Epithelial cell of proximal tubule (primary cell): ENCODE results near the gene IMMP2L. TPM values are rescaled to one million over a fixed set of nuclear protein-coding genes. Genes with fewer than 3 reads are reported as not detected.

Experiments
- DNase-seq: peaks from one replicate; pipeline ENCODE4 v3.0.0-alpha.2; 2011; ENCODE audit warnings: low read depth
- H3K4me3 ChIP-seq: 2 replicates; pipeline ENCODE4 v1.5.1; 2011; ENCODE audit warnings: low read depth, mild to moderate bottlenecking, low read length
- CTCF ChIP-seq: conservative IDR thresholded peaks from 2 replicates; pipeline ENCODE4 v1.5.1; 2012; ENCODE audit warnings: low read depth, mild to moderate bottlenecking, low read length
- total RNA-seq: library from RNA; depleted of rRNA; stranded (reverse); fragments of >200 nt; gene quantifications from 2 replicates; pipeline ENCODE4 v1.2.3, GENCODE V29; 2015

The IMMP2L gene
- total RNA-seq, 1 donor from 2014 or later: 8.4 TPM

DNA sequence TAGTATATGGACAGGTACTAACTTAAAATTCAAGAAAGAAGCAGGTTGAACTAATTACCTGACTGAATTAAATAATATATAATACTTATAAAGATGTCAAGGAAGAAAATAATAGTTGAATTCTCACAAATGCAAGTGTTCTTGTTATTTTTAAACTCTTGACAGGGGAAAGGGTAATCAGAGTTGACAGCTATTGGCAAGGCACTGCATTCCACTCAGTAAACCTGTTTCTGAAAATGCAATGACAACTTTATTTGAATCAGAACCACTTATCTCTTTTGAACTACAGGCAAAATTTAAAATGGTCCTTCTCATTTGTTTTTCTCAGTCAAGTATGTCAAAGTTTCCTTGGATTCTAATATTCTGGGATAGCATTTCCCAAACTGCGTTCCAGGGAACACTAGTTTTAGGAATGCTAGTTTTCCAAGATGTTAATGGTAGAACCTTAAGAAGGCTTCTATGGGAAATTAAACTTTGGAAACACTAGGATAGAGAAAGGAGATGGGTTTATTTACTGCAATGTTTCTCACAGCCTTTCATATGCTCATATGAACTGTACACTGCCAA, 575.1 kb downstream of the IMMP2L start:
- no peak for TF ChIP-seq CTCF
- DNase-seq: no peak
- no peak overlapping the region for H3K4me3 ChIP-seq

- no peak for TF ChIP-seq CTCF
- DNase-seq: no peak
- H3K4me3 ChIP-seq: no peak overlapping the region
Observed at GRCh38 chr7:110983822-110984456, 578.4 kb downstream of the IMMP2L start.

GRCh38 chr7:110977127-110977737, 585.1 kb downstream of the IMMP2L start:
- no peak overlapping the region for H3K4me3 ChIP-seq
- DNase-seq: no peak
- no peak for TF ChIP-seq CTCF

GRCh38 chr7:110975486-110975885, 586.8 kb downstream of the IMMP2L start:
- no peak for TF ChIP-seq CTCF
- H3K4me3 ChIP-seq: no peak overlapping the region
- no peak for DNase-seq

DNA sequence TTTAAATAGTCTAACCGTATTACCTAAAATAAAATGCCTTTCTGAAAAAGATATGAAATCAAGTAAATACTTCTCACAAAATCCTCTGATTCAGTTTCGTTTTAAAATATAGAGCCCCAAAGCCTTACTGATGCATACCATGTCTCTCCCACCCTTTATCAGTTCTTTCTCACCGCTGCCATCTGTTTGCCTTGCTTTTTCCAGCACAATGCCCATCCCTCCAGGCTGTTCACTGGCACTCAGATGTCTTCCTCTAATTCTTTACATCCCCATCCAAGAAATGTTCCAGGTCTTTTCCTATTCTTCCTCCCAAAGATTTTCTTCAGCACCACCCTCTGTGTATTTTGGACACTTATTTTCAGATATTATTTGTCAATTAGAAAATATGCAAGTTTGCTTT, 587.9 kb downstream of the IMMP2L start:
- no peak overlapping the region for H3K4me3 ChIP-seq
- no peak for DNase-seq
- no peak for TF ChIP-seq CTCF

GRCh38 chr7:110973196-110973990, 588.9 kb downstream of the IMMP2L start:
- no peak overlapping the region for H3K4me3 ChIP-seq

More at GRCh38 chr7:110973196-110973990, 588.9 kb downstream of the IMMP2L start:
- no peak for DNase-seq
- TF ChIP-seq CTCF: no peak
